Measurements from ENCODE around the gene ERC2. TPM values are rescaled to one million over a fixed set of nuclear protein-coding genes. Genes with fewer than 3 reads are reported as not detected.

ERC2 gene
- total RNA-seq, 1 donor from 2014 or later: 0.76 TPM

DNA sequence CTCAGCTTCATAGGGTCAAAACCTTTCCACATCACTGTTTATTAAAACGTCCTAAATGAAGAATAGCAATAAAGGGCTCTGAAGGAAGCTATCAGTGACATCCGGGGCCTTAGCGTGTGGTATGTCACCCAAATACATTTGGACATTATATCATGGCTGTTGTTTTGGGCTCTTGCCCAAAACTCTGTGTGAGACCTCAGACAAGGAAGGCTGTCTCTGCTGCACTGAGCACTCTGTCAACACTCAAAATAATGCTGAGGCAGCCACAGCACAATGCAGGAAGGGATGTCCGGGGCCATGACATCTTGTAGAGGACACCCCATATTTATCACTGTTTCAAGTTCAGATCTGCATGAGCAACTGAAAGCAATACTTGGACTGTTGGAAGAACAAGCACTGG lies 687.4 kb downstream of the ERC2 start:
- intact Hi-C loops (cut with DNase I): no loop called here
- ATAC-seq (no peak), DNase-seq (ENCODE audit: missing footprints) (no peak)

DNA sequence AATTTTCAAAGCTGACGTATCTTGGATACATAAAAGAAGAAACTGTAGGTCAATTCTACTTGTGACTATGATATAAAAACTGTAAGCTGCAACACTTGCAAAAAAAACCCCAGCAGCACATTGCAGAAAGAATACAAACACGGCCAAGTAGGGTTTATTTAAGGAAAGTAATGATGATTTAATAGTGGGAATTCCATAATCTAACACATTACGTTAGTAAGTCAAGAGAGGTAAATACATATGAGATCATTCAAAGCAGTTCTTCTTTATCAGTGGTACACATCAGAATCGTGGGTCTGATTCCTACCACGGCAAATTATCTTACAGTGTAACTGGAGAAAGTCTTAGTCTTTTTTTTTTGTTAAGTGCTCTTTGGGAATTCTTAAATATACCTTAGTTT lies 688.7 kb downstream of the ERC2 start:
- intact Hi-C loops (cut with DNase I): no loop called here
- ATAC-seq (no peak), DNase-seq (ENCODE audit: missing footprints) (no peak)

DNA sequence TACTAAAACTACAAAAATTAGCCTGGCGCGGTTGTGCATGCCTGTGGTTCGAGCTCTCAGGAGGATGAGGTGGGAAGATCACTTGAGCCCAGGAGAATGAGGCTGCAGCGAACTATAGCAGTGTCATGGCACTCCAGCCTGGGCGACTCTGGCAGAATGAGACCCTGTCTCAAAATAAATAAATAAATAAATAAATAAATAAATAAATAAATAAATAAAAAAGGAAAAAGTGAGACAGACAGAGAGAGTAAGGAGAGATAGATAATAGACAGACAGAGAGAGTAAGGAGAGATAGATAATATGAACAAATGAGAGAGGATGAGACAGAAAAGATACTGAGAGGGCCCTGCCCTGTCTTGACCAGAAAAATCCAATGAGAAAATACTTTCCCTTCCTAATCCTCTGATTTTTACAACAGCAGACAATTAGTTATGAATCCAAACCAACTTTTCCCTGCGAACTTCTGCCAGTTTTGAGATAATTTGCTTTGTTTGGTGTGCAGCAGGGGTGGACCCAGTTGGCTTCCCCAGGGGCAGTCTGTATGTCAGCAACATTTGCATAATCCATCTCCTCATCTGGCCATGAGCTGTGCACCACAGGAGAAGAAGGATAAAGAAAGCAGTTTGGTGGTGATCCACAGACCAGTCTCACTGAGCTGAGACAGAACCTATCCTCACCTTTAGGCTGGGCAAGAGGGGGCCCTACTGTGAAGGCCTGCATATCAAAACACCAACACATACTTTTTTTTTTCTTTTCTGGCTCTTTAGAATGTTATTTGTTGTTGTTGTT lies 692.7 kb downstream of the ERC2 start:
- no peak for DNase-seq (ENCODE audit: missing footprints)
- intact Hi-C loops (cut with DNase I): no loop called here
- ATAC-seq: no peak

DNA sequence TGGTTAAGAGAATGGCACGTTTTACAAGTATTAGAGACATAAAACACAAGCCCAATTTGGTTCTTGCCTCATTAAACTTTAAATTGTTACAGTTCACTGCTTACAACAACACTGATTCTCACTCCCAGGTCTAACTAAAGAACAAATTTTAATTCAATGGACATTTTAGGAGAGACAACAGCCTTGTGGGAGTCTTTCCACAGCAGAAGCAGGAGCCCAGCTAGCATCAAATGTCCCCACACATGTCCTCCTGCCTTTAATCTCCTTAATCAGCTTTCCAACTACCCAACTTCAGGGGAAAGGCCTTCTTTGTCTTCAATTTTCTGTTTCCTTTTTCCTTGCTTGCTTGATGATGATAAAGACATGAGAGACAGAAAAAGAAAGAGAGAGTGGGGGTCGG lies 693.4 kb downstream of the ERC2 start:
- no peak for ATAC-seq
- DNase-seq (ENCODE audit: missing footprints): no peak
- intact Hi-C loops (cut with DNase I): no loop called here

DNA sequence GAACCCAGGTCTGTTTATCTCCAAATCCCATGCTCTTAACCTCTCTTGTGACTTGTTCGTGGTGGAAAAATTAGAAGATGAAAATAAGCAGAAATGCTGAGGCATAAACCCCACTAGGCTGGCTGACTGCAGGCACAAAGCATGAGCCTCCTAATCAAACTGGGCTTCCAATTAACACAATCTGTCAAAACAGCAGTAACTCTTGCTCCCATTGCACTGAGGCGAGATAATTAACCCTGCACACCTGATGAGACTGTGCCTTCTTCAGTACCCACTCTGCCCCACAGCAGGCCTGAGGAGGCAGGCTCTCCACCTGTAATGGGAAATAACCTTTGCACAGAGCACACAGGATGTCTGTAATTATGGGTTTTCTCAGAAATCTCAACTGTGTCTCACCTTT lies 696.8 kb downstream of the ERC2 start:
- intact Hi-C loops (cut with DNase I): no loop called here
- ATAC-seq: no peak
- DNase-seq (ENCODE audit: missing footprints): no peak

DNA sequence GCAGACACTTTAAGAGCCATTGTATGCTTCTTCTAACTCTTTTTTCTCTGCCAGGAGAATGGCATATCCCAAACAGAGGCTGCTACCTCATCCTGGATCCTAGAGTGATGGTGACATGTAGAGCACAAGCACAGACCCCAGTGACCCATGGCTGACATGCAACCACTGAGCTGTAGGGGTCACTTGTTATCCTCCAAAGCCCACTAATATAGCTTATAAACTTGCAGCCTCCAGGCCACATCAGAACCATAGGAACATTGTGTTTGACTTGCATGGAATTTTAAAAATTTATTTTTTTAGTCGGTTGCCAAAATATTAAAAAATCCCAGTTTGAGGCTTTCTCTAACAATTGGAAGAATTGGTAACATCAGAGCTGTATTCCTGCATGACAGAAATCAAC lies 698.2 kb downstream of the ERC2 start:
- no peak for ATAC-seq
- intact Hi-C loops (cut with DNase I): no loop called here
- no peak for DNase-seq (ENCODE audit: missing footprints)

DNA sequence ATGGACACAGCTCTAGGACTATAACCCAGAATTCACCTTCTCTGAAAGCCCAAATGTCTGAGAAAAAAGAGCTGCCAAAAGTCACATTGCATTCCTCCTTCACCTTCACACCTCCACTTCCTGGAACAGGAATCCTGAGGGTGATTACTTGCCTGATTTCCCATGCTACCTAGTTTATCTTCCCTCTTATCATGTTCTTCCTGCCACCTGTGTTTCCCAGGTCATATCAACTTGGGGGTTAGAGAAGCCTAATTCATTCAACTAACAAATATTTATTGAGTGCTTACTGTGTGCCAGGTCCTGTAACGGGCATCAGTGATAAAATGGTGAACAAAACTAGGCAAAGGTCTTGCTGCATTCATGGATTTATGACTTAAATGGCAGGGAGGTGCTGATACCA lies 701.5 kb downstream of the ERC2 start:
- intact Hi-C loops (cut with DNase I): no loop called here
- DNase-seq (ENCODE audit: missing footprints): no peak
- ATAC-seq: no peak

DNA sequence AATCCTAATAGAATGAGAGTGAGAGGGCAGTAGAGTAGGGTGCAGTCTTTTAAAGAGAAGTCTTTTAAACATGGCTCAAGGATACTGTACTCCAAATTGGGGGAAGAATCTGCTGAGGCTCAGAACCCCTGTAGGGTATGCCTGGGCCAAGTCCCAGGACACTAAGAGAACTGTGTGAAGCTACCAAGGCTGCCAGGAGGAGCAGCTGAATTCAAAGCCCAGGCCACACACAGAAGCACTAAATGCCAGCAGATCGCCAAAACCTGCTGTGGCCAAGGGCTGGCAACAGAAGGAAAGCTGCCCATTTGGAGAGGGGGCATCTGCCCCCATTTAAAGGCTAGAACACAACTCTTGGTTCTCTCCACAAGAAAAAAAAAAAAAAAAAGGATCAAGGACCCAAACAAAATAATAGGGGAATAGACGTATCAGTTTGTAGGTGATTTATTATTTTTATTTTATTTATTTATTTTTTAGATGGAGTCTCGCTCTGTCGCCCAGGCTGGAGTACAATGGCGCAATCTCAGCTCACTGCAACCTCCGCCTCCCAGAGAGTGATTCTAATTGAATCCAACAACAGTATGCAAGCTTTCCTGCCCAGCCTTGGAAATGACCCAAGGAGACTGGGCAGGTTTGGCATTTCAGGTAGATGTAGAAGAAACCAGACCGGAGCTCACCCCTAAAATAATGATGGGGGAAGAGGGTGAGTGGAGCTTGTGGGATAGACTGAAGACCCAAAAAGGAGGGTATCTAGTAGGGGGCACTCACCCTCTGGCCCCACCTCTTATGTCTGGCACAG lies 702.2 kb downstream of the ERC2 start:
- ATAC-seq (no peak), DNase-seq (ENCODE audit: missing footprints) (no peak)
- intact Hi-C loops (cut with DNase I): no loop called here

DNA sequence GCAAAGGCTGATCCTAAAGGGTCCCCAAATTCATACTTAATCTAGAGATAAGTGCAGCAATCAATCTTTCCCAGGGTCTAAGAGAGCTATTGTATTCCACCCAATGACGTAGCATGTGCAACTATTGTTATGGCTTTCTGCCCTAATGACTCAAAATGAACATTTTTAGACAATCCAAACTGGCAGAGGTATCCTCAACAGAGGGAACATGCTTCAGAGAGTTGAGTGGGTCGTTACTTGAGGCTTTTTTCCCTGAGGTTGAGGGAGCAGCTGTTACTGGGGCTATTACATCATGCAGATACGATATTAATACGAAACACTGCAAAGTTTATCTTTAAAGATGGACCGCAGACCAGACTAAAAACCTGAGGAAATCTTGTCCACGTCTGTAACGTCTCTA lies 702.9 kb downstream of the ERC2 start:
- intact Hi-C loops (cut with DNase I): no loop called here
- DNase-seq (ENCODE audit: missing footprints): no peak
- ATAC-seq: no peak

DNA sequence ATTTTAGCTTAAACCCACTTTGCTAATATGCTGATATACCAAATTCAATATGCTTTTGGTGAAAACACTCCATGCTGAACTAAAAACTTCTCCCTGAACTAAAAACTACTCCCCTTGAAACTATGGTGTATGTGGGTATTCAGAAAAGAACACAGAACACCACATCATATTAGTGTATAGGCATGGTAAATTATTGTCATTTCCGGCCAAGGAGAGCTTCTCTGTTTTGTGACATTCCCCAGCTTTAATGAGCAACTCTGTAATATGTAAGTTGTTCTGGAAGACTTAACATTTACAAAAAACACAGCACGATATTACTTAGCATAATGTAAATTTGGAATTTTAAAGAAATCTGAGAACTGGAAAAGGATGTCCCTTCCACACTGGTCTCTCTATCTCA lies 711.3 kb downstream of the ERC2 start:
- intact Hi-C loops (cut with DNase I): no loop called here
- ATAC-seq (no peak), DNase-seq (ENCODE audit: missing footprints) (no peak)

DNA sequence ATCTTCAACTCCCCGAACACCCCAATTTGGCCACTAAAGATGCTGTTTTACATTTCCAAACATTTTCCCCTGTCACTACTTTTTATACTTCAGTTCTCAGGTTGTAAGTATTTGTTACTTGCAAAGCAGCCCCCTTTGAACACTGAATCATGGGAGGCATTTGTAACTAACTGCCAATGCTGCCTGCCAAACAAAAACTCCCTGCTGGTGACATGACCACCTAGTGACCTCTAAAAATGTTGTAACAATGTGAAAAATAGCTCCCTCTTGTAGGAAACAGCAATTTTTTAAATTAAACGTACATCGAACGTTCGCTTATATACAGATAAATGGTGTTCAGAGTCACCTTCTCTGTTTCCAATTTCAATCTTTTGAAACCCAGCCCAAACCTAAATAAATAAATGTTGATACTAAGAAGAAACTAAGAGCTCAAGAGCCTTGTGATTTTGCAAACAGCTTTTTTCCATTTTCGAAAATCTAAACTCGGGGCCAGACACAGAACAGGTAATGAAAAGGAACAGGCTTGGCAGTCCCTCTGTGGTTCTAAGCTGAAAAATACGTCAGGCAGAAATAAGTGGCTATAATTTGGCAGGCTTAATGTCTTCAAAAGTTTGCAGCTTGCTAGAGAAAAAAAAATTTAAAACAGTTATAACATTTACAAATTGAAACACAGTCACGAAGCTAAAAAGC lies 712.6 kb downstream of the ERC2 start:
- ATAC-seq: no peak
- intact Hi-C loops (cut with DNase I): no loop called here
- no peak for DNase-seq (ENCODE audit: missing footprints)

DNA sequence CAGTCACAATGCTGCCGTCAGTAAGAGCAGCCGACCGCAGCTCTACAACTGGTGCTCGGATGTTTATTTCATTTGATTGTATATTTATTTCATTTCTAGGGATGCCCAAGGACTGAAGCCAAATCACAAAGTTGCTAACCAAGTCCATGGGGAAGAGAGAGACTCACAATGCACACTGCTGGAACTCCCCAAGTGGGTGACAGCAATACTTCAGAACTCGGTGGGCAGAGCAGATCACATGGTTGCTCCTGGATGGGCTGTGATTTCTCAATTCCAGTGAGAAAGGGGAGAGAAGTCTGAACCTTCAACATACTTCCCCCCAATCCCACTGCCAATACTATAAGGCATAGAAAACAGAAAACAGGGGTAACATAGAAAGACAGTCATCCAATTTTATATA lies 715.4 kb downstream of the ERC2 start:
- no peak for DNase-seq (ENCODE audit: missing footprints)
- intact Hi-C loops (cut with DNase I): no loop called here
- no peak for ATAC-seq

DNA sequence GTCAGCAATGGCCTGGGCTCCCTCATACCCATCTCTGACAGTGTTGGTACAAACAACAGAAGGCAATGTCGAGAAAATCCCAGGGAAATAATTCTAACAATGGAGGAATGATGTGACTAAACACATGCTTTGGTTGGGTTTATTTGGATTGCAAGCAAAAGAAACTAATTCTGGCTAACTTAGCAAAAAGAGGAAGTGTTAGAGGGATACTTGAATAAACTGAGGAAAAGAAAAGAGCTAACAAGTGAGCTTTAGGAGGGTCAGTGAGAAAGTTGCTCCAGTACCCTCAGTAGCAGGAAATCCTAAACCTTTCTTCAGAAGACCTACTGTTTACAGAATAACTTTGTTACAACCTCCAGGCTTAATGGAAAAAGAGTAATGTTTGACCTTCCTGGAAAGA lies 716.5 kb downstream of the ERC2 start:
- DNase-seq (ENCODE audit: missing footprints) (no peak), ATAC-seq (no peak)
- intact Hi-C loops (cut with DNase I): no loop called here

DNA sequence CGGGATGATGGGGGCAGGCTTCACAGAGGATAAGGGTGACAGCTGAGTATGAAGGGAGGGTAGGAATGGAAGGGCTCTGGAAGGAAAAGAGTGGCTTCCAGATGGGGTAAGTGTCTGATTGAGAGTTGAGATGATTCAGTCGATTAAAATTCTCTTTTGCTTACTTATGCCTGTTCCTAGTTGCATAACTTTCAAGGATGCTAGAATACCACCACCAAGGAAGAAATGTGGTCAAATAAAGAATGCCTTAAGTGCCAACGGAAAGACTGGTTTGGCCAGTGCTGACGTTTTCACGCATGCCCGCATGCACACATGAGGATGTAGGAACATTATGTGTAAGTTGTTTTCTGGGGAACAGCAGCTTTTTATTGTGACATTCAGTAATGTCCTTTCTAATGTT lies 717.7 kb downstream of the ERC2 start:
- DNase-seq (ENCODE audit: missing footprints): no peak
- no peak for ATAC-seq
- intact Hi-C loops (cut with DNase I): no loop called here

DNA sequence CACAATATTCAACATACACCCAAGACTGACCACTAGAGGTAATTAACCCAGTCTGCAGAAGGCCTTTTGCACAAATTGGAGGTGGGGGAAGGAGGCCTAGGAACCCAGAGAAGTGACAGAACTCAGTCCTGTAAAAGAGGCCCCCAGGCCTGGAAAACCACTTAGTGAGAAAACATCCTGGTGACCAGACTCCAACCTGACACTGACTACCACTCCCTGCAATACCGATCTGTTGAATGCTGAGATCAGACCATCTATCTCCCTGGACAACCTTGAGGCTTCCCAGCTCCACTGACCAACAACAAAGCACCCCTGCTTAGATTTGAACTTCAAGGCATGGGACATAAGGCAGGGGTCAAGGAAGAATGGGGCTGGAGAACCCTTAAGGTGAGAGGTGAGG lies 719.2 kb downstream of the ERC2 start:
- intact Hi-C loops (cut with DNase I): no loop called here
- ATAC-seq (no peak), DNase-seq (ENCODE audit: missing footprints) (no peak)

DNA sequence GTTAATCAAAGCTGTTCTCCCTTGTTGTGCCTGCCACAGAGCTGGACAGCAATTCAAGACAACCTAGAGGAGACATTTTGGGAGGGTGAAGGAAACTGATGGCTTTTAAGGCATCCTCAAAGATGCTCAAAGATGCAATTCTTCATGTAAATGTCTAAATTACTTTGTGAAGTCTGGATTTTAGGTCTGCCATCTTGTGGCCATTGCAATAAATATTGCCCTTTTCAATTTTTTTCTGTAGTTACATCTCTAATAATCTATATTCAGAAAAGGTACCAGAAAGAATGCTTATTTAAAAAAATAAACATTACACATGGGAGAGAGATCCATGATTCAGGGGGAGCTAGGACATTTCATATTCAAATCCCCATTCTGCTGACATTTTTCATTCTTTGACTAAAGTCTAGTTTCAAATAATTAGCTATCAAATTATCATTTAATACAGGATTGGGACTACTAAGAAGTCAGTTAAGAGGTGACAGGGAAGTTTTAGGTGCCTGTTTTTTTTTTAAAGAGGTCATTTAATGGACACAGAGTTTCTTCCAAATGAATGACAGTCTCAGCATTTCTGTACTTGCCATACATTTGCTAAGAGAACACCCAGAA lies 721.4 kb downstream of the ERC2 start:
- DNase-seq (ENCODE audit: missing footprints): no peak
- intact Hi-C loops (cut with DNase I): no loop called here
- ATAC-seq: no peak

DNA sequence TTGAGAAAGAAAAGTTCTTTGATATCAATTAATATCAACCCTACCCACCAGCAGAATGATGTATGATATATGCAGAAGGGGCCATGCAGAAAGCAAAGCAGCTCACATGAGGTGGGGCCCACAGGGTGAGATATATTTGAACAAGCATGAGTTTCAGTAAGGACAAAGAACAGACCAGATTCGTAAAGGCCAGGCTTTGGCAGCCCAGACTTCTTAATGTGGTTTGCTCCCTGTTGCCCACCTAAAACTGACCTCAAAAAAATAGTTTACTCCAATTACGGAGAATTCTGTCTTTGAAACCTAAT lies 725.5 kb downstream of the ERC2 start:
- intact Hi-C loops (cut with DNase I): no loop called here
- ATAC-seq: no peak
- DNase-seq (ENCODE audit: missing footprints): no peak

DNA sequence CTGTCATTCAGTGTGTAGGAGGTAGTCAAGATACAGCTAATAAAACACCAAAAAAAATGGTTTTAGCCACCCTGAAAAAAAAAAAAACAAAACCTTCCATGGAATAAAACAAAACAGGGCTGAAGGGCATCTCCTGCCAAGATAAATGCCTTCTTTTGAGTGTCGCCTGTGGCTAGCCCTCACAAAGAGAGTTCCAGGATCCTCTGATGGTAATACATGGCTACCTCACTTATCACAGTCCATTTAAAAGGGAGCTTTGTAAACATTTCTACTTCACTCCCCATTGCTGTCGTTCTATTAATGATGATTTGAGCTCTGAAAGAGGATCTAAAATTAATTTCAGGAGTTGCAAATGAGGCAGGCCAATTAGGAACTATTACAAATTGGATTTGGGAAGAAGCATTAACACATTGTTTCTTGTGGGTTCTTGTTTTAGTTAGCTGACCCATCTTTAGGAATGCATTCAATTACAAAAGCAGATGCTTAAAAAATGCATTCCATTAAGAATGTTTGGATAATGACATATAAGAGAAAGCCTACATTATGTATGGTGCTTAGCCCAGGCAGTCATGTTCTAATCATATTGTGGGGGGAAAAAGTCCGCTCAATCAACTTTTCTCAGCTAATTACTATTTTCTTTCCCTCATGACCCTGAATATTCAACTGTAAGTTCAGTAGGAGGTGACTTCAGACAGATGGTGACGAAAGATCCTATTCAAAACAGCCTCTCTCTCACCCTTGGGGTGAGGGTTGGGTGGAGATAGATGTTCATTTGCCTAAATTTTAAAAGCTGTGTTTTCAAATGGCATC lies 726.0 kb downstream of the ERC2 start:
- intact Hi-C loops (cut with DNase I): no loop called here
- no peak for DNase-seq (ENCODE audit: missing footprints)
- ATAC-seq: no peak

DNA sequence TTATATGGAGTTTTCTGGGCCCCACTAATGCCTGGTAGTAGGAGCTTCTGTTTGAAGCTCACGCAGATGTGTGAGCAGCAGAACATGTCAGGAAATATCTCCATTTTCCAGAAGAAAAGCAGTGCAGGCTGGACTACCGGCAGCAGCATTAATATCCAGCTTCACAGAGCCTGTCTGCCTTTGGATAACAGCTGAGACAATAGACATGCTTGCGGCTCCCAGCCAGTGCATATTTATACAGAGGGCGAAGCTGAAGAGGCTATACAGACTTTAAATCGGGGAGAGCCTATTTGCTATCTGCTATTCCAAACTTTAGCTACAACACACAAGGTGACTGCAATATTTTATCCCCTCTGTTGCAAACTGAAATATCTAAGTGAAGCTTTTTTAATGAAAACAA lies 731.1 kb downstream of the ERC2 start:
- intact Hi-C loops (cut with DNase I): no loop called here
- ATAC-seq (no peak), DNase-seq (ENCODE audit: missing footprints) (no peak)

Data from Right ventricle myocardium inferior (tissue), 1 donor.